Measurements from ENCODE around the gene MGAT3.

- TF ChIP-seq CTCF (IDR thresholded peaks at IDR 0.05; ENCODE audit: insufficient read depth, low read length, poor library complexity, severe bottlenecking) (no peak), EZH2phosphoT487 (conservative IDR thresholded peaks at IDR 0.05; ENCODE audit: low read length) (no peak)
These were observed 39.2 kb upstream of the MGAT3 start for GRCh38 chr22:39417641-39418040.

Measured in SU-DHL-6 (cell line).